WTC11 (cell line): ENCODE results near the gene TRNAU1AP.

ENCODE experiments used
- ELF4 ChIP-seq: sonication (generic); formaldehyde crosslinking; IDR thresholded peaks from 2 replicates; pipeline ENCODE4 v1.8.1; 2022; ENCODE audit warnings: low read depth, mild to moderate bottlenecking, moderate library complexity, missing genetic modification reagents
- FOXJ3 ChIP-seq: sonication (generic); formaldehyde crosslinking; IDR thresholded peaks from 2 replicates; pipeline ENCODE4 v1.9.0; 2021; ENCODE audit warnings: missing genetic modification reagents, mild to moderate bottlenecking, borderline replicate concordance
- FOXK1 ChIP-seq: sonication (generic); formaldehyde crosslinking; IDR thresholded peaks from 2 replicates; pipeline ENCODE4 v1.8.0; 2022; ENCODE audit warnings: mild to moderate bottlenecking, moderate library complexity, missing genetic modification reagents
- TEAD4 ChIP-seq: sonication (generic); formaldehyde crosslinking; IDR thresholded peaks from 2 replicates; pipeline ENCODE4 v1.8.0; 2022; ENCODE audit warnings: mild to moderate bottlenecking, missing genetic modification reagents
- ZNF138 ChIP-seq: sonication (generic); formaldehyde crosslinking; conservative IDR thresholded peaks from 2 replicates; pipeline ENCODE4 v1.8.1; 2022; ENCODE audit warnings: mild to moderate bottlenecking, moderate library complexity, missing genetic modification reagents
- ZNF423 ChIP-seq: fragments of 250-450 bp; sonication (Bioruptor Pico); IDR thresholded peaks from 2 replicates; pipeline ENCODE4 v2.1.2; 2022; ENCODE audit warnings: mild to moderate bottlenecking, moderate library complexity
- TF ChIP-seq, protein P1 (sequence below): fragments of 200-600 bp; IDR thresholded peaks from 2 replicates; pipeline ENCODE4 v1.8.0; 2022; ENCODE audit warnings: antibody characterized with exemption
- TF ChIP-seq, protein P2 (sequence below): sonication (generic); formaldehyde crosslinking; conservative IDR thresholded peaks from 2 replicates; pipeline ENCODE4 v1.8.1; 2023; ENCODE audit warnings: mild to moderate bottlenecking, low read depth, missing genetic modification reagents, moderate library complexity
- TF ChIP-seq, protein P3 (sequence below): sonication (generic); formaldehyde crosslinking; IDR thresholded peaks from 2 replicates; pipeline ENCODE4 v1.8.1; 2022; ENCODE audit warnings: low read depth, mild to moderate bottlenecking, moderate library complexity, missing genetic modification reagents, borderline replicate concordance

- TF ChIP-seq ZNF138 (CRISPR knock-in tag) (no peak), FOXK1 (CRISPR knock-in tag) (no peak), ELF4 (CRISPR knock-in tag) (no peak), FOXJ3 (CRISPR knock-in tag) (no peak), ZNF423 (no peak), TEAD4 (CRISPR knock-in tag) (no peak)
- TF ChIP-seq, protein P1, sequence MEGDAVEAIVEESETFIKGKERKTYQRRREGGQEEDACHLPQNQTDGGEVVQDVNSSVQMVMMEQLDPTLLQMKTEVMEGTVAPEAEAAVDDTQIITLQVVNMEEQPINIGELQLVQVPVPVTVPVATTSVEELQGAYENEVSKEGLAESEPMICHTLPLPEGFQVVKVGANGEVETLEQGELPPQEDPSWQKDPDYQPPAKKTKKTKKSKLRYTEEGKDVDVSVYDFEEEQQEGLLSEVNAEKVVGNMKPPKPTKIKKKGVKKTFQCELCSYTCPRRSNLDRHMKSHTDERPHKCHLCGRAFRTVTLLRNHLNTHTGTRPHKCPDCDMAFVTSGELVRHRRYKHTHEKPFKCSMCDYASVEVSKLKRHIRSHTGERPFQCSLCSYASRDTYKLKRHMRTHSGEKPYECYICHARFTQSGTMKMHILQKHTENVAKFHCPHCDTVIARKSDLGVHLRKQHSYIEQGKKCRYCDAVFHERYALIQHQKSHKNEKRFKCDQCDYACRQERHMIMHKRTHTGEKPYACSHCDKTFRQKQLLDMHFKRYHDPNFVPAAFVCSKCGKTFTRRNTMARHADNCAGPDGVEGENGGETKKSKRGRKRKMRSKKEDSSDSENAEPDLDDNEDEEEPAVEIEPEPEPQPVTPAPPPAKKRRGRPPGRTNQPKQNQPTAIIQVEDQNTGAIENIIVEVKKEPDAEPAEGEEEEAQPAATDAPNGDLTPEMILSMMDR = no peak
- TF ChIP-seq, protein P2, sequence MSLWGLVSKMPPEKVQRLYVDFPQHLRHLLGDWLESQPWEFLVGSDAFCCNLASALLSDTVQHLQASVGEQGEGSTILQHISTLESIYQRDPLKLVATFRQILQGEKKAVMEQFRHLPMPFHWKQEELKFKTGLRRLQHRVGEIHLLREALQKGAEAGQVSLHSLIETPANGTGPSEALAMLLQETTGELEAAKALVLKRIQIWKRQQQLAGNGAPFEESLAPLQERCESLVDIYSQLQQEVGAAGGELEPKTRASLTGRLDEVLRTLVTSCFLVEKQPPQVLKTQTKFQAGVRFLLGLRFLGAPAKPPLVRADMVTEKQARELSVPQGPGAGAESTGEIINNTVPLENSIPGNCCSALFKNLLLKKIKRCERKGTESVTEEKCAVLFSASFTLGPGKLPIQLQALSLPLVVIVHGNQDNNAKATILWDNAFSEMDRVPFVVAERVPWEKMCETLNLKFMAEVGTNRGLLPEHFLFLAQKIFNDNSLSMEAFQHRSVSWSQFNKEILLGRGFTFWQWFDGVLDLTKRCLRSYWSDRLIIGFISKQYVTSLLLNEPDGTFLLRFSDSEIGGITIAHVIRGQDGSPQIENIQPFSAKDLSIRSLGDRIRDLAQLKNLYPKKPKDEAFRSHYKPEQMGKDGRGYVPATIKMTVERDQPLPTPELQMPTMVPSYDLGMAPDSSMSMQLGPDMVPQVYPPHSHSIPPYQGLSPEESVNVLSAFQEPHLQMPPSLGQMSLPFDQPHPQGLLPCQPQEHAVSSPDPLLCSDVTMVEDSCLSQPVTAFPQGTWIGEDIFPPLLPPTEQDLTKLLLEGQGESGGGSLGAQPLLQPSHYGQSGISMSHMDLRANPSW = no peak
- TF ChIP-seq, protein P3, sequence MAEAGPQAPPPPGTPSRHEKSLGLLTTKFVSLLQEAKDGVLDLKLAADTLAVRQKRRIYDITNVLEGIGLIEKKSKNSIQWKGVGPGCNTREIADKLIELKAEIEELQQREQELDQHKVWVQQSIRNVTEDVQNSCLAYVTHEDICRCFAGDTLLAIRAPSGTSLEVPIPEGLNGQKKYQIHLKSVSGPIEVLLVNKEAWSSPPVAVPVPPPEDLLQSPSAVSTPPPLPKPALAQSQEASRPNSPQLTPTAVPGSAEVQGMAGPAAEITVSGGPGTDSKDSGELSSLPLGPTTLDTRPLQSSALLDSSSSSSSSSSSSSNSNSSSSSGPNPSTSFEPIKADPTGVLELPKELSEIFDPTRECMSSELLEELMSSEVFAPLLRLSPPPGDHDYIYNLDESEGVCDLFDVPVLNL (CRISPR knock-in tag) = no peak
Measured at GRCh38 chr1:28601696-28602095, 48.8 kb downstream of the TRNAU1AP start.
